Epithelial cell of esophagus (primary cell): ENCODE data around the gene UBASH3A.

ENCODE experiments used
- DNase-seq: peaks from one replicate; pipeline ENCODE4 v3.0.0; 2010; ENCODE audit warnings: low read depth
- H3K4me3 ChIP-seq: 2 replicates; pipeline ENCODE4 v1.5.1; 2011; ENCODE audit warnings: mild to moderate bottlenecking, low read length, control low read depth
- CTCF ChIP-seq: IDR thresholded peaks from 2 replicates; pipeline ENCODE4 v1.5.1; 2011; ENCODE audit warnings: low read depth, mild to moderate bottlenecking, low read length, control low read depth, inconsistent platforms; ENCODE audit not compliant: insufficient read depth; ENCODE audit errors: missing control alignments

The UBASH3A gene

DNA sequence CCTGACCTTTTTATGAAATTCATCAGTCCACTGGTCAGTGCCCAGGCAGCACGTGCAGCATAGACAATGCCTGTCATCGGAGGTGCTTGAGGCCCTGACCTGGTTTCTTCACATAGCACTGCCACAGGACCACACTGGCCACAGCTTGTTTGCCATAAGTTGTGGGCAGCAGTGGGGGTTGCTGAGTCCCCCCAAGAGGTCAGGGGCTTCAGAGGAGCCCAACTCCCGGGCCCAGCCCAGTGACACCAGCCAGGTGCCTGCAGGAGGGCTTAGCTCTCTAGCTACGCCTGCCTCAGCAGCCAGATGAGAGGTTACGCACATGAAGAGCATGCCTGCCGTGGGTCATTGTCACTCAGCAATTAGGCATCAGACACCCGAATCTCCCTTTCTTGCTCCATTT lies 41.6 kb downstream of the UBASH3A start:
- DNase-seq = no peak
- H3K4me3 ChIP-seq = no peak overlapping the region
- TF ChIP-seq CTCF = no peak

GRCh38 chr21:42446531-42446930 lies 42.8 kb downstream of the UBASH3A start:
- DNase-seq = no peak
- H3K4me3 ChIP-seq = no peak overlapping the region
- TF ChIP-seq CTCF = no peak

- DNase-seq = no peak
- no peak for TF ChIP-seq CTCF
- H3K4me3 ChIP-seq = no peak overlapping the region
Measured at GRCh38 chr21:42447182-42447581, 43.5 kb downstream of the UBASH3A start.

DNA sequence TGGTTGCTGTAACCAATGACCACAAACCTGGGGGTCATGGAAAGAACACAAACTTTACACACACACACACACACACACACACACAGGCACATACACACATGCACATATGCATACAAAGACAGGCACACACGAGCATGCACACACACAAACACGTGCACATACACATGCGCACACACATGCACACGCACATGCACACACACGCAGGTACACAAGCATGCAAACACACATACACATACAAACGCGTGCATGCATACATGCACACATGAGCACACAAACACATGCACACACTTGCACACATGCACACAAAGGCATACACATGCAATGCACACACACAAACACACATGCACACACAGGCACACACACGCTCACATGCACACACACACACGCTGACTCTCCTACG lies 44.0 kb downstream of the UBASH3A start:
- TF ChIP-seq CTCF = no peak
- no peak overlapping the region for H3K4me3 ChIP-seq
- DNase-seq = no peak

GRCh38 chr21:42448686-42449085 lies 45.0 kb downstream of the UBASH3A start:
- TF ChIP-seq CTCF = no peak
- DNase-seq = no peak
- no peak overlapping the region for H3K4me3 ChIP-seq

GRCh38 chr21:42451941-42452340 lies 48.2 kb downstream of the UBASH3A start:
- no peak overlapping the region for H3K4me3 ChIP-seq
- no peak for DNase-seq
- TF ChIP-seq CTCF = no peak

DNA sequence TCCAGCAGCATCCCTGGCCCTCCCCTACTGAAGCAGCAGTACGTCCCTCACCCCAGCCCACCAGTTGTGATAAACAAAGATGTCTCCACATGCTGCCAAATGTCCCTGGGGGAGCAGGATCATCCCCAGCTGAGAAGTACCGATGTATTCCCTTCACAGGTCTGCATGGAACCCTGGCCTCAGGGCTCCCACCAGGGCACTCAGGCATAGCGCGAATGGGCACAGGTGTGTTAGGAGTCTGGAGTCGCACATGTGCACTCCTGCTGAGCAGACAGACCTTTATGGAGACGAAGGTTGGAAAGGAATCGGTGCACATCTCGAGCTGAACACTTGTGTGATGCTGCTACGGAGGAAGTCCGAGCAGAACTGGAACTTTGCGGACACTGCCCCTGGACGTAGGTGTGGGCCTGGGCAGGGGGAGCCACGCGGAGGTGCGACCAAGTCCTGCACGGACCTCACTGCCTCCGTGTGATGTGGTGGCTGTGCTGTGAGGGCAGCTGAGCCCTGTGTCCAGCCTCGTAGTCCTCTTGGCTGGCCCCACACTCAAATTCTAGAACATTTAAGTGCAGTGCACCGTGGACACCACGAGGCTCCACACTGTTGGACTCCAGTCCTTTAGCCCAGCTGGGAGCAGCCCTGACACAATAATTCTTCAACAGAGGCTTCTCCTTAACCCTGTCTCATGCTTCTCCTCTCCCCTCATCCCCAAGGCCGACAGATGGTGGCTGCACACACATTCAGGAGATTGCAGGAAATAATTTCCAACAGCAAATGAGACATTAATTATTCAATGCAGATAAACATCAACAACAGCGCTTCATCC lies 48.9 kb downstream of the UBASH3A start:
- no peak overlapping the region for H3K4me3 ChIP-seq
- TF ChIP-seq CTCF = no peak
- DNase-seq = no peak
